Trophoblast cell (in vitro differentiated cells and primary cell): Measurements from ENCODE around the gene ICOSLG.

Experiments
- DNase-seq, 2 donors: peaks; one replicate each; pipeline ENCODE4 v3.0.0-alpha.2; 2016
- H2AFZ ChIP-seq: 2 replicates; pipeline ENCODE4 v1.6.1; 2013; ENCODE audit warnings: low read length, moderate library complexity, mild to moderate bottlenecking; ENCODE audit not compliant: insufficient read depth, poor library complexity
- H2AK5ac ChIP-seq: 2 replicates; pipeline ENCODE4 v1.6.1; 2013; ENCODE audit warnings: mild to moderate bottlenecking, low read length
- H2BK120ac ChIP-seq: 2 replicates; pipeline ENCODE4 v1.6.1; 2013; ENCODE audit warnings: low read length, mild to moderate bottlenecking, moderate library complexity; ENCODE audit not compliant: insufficient read depth, poor library complexity
- H2BK12ac ChIP-seq: 2 replicates; pipeline ENCODE4 v1.6.1; 2013; ENCODE audit warnings: mild to moderate bottlenecking, low read length, moderate library complexity
- H2BK5ac ChIP-seq: 2 replicates; pipeline ENCODE4 v1.6.1; 2013; ENCODE audit warnings: low read length, low read depth, moderate library complexity, mild to moderate bottlenecking; ENCODE audit not compliant: poor library complexity
- H3K14ac ChIP-seq: 2 replicates; pipeline ENCODE4 v1.6.1; 2013; ENCODE audit warnings: mild to moderate bottlenecking, low read length
- H3K18ac ChIP-seq: 2 replicates; pipeline ENCODE4 v1.6.1; 2013; ENCODE audit warnings: mild to moderate bottlenecking, low read length
- H3K23ac ChIP-seq: 2 replicates; pipeline ENCODE4 v1.6.1; 2013; ENCODE audit warnings: low read length
- H3K27ac ChIP-seq: 2 replicates; pipeline ENCODE4 v1.5.1; 2013; ENCODE audit warnings: low read depth, mild to moderate bottlenecking, inconsistent platforms, low read length, moderate library complexity
- H3K27me3 ChIP-seq: 2 replicates; pipeline ENCODE4 v1.6.1; 2013; ENCODE audit warnings: inconsistent platforms, mild to moderate bottlenecking, low read length, moderate library complexity; ENCODE audit not compliant: insufficient read depth
- H3K36me3 ChIP-seq, 2 experiments: 1 replicate in 1 of 2; 2 replicates in 1 of 2; pipeline ENCODE4 v1.6.1; 2013; ENCODE audit warnings: low read length in 2 of 2, mild to moderate bottlenecking in 2 of 2, moderate library complexity in 1 of 2; ENCODE audit not compliant: insufficient read depth in 2 of 2, control insufficient read depth in 1 of 2
- H3K4ac ChIP-seq: 2 replicates; pipeline ENCODE4 v1.6.1; 2013; ENCODE audit warnings: low read depth, mild to moderate bottlenecking, low read length, moderate library complexity
- H3K4me1 ChIP-seq, 2 experiments: 1 replicate in 1 of 2; 2 replicates in 1 of 2; pipeline ENCODE4 v1.6.1; 2013; ENCODE audit warnings: low read length in 2 of 2, mild to moderate bottlenecking in 2 of 2, moderate library complexity in 1 of 2; ENCODE audit not compliant: insufficient read depth in 2 of 2, control insufficient read depth in 1 of 2
- H3K4me2 ChIP-seq: 2 replicates; pipeline ENCODE4 v1.6.1; 2013; ENCODE audit warnings: inconsistent platforms, mild to moderate bottlenecking, low read length, moderate library complexity
- H3K4me3 ChIP-seq: 2 replicates; pipeline ENCODE4 v1.5.1; 2013; ENCODE audit warnings: mild to moderate bottlenecking, low read depth, low read length, inconsistent platforms
- H3K79me1 ChIP-seq: one replicate; pipeline ENCODE4 v1.6.1; 2013; ENCODE audit warnings: low read length
- H3K79me2 ChIP-seq: 2 replicates; pipeline ENCODE4 v1.6.1; 2013; ENCODE audit warnings: low read length, mild to moderate bottlenecking; ENCODE audit not compliant: control insufficient read depth, insufficient read depth, poor library complexity
- H3K9ac ChIP-seq: 2 replicates; pipeline ENCODE4 v1.6.1; 2013; ENCODE audit warnings: mild to moderate bottlenecking, low read length
- H3K9me3 ChIP-seq: 2 replicates; pipeline ENCODE4 v1.6.1; 2013; ENCODE audit warnings: low read depth, mild to moderate bottlenecking, control low read depth, inconsistent platforms, low read length; ENCODE audit not compliant: insufficient read depth
- H4K12ac ChIP-seq: 2 replicates; pipeline ENCODE4 v1.6.1; 2013; ENCODE audit warnings: low read depth, mild to moderate bottlenecking, low read length, moderate library complexity
- H4K8ac ChIP-seq: 2 replicates; pipeline ENCODE4 v1.6.1; 2013; ENCODE audit warnings: low read depth, mild to moderate bottlenecking, low read length, moderate library complexity
- H4K91ac ChIP-seq: one replicate; pipeline ENCODE4 v1.6.1; 2013; ENCODE audit warnings: low read depth, mild to moderate bottlenecking, low read length, moderate library complexity
- WGBS: extraction: QIAGEN DNeasy Blood & Tissue Kit; methylation state at CpG from one replicate; pipeline ENCODE4 v1.1.7; 2013; ENCODE audit warnings: missing lambda C conversion rate; ENCODE audit not compliant: insufficient read length, insufficient coverage; ENCODE audit errors: extremely low coverage; 5-methylcytosine and 5-hydroxymethylcytosine counted together

Gene ICOSLG

DNA sequence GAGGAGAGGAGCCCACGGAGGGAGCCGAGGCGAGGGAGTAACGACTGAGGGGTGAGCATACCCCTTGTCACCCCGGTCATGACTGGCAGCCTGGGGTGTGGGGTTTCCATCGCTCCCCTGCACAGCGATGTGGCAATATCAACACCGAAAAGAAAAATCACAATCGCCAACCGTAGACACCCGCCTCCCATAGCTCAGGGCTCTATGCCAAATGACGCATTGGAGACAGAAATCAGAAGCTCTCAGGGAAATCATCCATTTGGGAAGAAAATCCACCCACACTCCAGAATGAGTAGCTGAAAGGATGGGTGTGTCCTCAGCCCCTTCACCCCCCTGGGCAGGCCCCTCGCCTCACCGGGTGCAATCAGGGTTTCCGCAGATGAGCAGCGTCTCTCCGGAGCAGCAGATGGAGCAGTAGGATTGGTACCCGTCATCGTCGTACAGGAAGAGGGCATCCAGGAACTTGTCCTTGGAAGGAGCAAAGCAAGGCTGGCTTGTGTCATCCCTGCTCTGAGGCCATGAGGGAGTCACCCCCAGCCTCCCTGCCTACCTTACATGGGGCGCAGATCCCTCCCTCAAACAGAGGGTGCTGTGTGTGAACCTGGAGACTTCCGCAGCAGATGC, 18.5 kb upstream of the ICOSLG start:
- no peak overlapping the region for H3K4me3 ChIP-seq
- no peak overlapping the region for H4K8ac ChIP-seq
- H3K27ac ChIP-seq, result no peak overlapping the region
- no peak overlapping the region for H3K4me2 ChIP-seq
- H3K4me1 ChIP-seq, result peaks cover 9 to 11% of the 10 kb centered on the region in 2 experiments
- H4K12ac ChIP-seq, result no peak overlapping the region
- H3K79me2 ChIP-seq, result no peaks in the 10 kb centered on the region
- H2BK120ac ChIP-seq, result no peak overlapping the region
- H2BK5ac ChIP-seq, result no peak overlapping the region
- H3K18ac ChIP-seq, result no peak overlapping the region
- H3K9ac ChIP-seq, result no peak overlapping the region
- no peak overlapping the region for H2AK5ac ChIP-seq
- no peak overlapping the region for H2BK12ac ChIP-seq
- H3K9me3 ChIP-seq, result no peaks in the 10 kb centered on the region
- no peak for DNase-seq
- no peaks in the 10 kb centered on the region for H3K27me3 ChIP-seq
- no peak overlapping the region for H2AFZ ChIP-seq
- H3K4ac ChIP-seq, result no peak overlapping the region
- no peak overlapping the region for H3K14ac ChIP-seq
- no peaks in the 10 kb centered on the region for H3K36me3 ChIP-seq
- H4K91ac ChIP-seq, result no peak overlapping the region
- WGBS, result no CpG with 5 or more reads among the region's 22 CpGs
- H3K79me1 ChIP-seq, result no peaks in the 10 kb centered on the region
- H3K23ac ChIP-seq, result no peak overlapping the region

- Histone ChIP-seq H4K91ac (no peak overlapping the region), H3K18ac (no peak overlapping the region), H3K27me3 (no peaks in the 10 kb centered on the region), H4K12ac (no peak overlapping the region), H3K4me1 (peaks cover 6 to 7% of the 10 kb centered on the region in 2 experiments), H3K4me3 (no peak overlapping the region), H3K4ac (no peak overlapping the region), H3K27ac (no peak overlapping the region), H2AFZ (no peak overlapping the region), H4K8ac (no peak overlapping the region), H3K36me3 (no peaks in the 10 kb centered on the region), H3K23ac (no peak overlapping the region), H3K9me3 (no peaks in the 10 kb centered on the region), H2BK5ac (no peak overlapping the region), H3K79me2 (no peaks in the 10 kb centered on the region), H2BK12ac (no peak overlapping the region), H3K4me2 (no peak overlapping the region), H2BK120ac (no peak overlapping the region), H2AK5ac (no peak overlapping the region), H3K14ac (no peak overlapping the region), H3K79me1 (no peaks in the 10 kb centered on the region), H3K9ac (no peak overlapping the region)
- no peak for DNase-seq
- WGBS, result no CpG with 5 or more reads among the region's 34 CpGs
Measured at GRCh38 chr21:44258056-44258725, 17.4 kb upstream of the ICOSLG start.

DNA sequence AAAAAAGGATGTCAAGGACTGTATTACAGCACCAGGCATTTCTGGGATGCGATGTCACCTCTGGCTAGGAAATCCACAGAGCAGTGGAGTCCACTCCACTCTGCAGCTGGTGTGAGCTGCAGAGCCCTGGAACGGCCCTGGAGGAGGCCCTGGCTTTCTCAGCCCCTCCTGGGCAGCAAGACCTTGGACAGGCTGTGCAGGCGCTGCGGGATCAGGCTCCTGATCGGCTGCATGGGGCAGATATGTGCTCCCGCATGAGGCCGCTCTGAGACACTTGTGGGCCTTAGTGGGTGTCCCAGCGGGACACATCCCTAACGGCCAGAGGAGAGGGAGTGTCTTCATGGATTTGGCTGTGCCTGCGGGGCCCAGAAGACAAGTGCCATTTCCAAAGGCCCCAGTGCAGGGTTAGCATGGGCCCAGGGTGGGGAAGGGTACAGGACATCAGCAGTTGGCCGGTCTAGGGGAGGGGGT, 14.8 kb upstream of the ICOSLG start:
- DNase-seq, result no peak
- Histone ChIP-seq H4K12ac (no peak overlapping the region), H2BK5ac (no peak overlapping the region), H3K4me1 (peaks cover 4 to 5% of the 10 kb centered on the region in 2 experiments), H2BK12ac (no peak overlapping the region), H4K91ac (no peak overlapping the region), H3K27me3 (no peaks in the 10 kb centered on the region), H2AK5ac (no peak overlapping the region), H3K36me3 (no peaks in the 10 kb centered on the region), H3K9me3 (no peaks in the 10 kb centered on the region), H3K23ac (no peak overlapping the region), H4K8ac (no peak overlapping the region), H3K14ac (no peak overlapping the region), H3K9ac (no peak overlapping the region), H3K4me3 (no peak overlapping the region), H3K79me2 (no peaks in the 10 kb centered on the region), H3K4ac (no peak overlapping the region), H3K27ac (no peak overlapping the region), H3K4me2 (no peak overlapping the region), H2BK120ac (no peak overlapping the region), H2AFZ (no peak overlapping the region), H3K79me1 (no peaks in the 10 kb centered on the region), H3K18ac (no peak overlapping the region)
- WGBS, result no CpG with 5 or more reads among the region's 11 CpGs

GRCh38 chr21:44253832-44254710, 13.3 kb upstream of the ICOSLG start:
- no CpG with 5 or more reads among the region's 29 CpGs for WGBS
- H4K8ac ChIP-seq, result no peak overlapping the region

More at GRCh38 chr21:44253832-44254710, 13.3 kb upstream of the ICOSLG start:
- Histone ChIP-seq H2BK120ac (no peak overlapping the region), H3K18ac (no peak overlapping the region), H4K91ac (no peak overlapping the region), H3K36me3 (no peaks in the 10 kb centered on the region), H3K4ac (no peak overlapping the region), H3K4me1 (peaks cover 4 to 5% of the 10 kb centered on the region in 2 experiments), H3K4me3 (no peak overlapping the region), H3K9me3 (no peaks in the 10 kb centered on the region), H4K12ac (no peak overlapping the region), H2BK5ac (no peak overlapping the region), H3K27ac (no peak overlapping the region), H2AFZ (no peak overlapping the region), H2BK12ac (peak overlapping the region; percentile 18), H3K79me2 (no peaks in the 10 kb centered on the region), H3K9ac (no peak overlapping the region), H3K79me1 (no peaks in the 10 kb centered on the region), H2AK5ac (peak overlapping the region; percentile 13), H3K23ac (no peak overlapping the region), H3K4me2 (no peak overlapping the region), H3K14ac (no peak overlapping the region), H3K27me3 (no peaks in the 10 kb centered on the region)
- DNase-seq, result no peak
